GM12872 (cell line): ENCODE data around the gene PRR33.

Source experiments
- CTCF ChIP-seq: IDR thresholded peaks from 3 replicates; pipeline ENCODE4 v1.5.1; 2011; ENCODE audit warnings: low read depth, mild to moderate bottlenecking, low read length, moderate library complexity; ENCODE audit not compliant: insufficient read depth

Gene PRR33

DNA sequence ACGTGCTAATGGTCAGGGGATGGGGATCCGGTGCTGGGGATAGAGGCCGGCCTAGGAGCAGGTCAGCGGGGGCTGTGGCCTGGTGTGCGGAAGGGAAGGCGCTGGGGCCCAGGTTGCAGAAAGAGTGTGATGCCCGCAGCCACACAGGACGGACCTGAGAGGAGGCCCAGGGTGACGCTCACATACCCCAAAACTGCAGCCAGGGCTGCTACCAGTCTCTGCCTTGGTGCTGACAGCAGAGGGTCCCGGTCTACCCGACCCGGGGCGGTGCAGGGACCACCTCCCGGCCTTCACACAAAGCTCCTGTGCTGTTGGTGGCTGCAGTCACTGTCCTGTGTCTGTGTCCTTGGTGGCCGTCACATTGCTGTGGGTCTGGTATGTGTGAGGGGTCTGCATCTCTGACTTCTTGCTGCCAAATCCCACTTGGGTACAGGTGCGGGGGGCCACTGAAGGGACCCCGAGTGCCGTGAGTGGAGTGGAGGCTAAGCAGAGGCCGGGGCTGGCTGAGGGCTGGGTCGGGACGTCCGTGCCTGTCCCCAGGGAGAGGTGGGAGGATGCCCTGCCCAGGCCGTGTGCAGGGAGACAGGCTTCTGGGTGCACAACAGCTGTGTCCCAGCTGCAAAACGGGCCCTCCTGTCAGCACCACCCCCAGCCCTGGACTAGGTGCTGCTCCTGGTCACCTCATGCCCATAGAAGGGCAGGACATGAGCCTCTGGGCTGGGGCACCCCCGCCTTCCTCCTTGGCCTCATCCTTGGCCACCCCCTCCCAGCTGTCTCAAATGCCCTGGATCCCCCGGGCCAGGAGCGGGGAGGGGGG lies 37.4 kb downstream of the PRR33 start:
- no peak for TF ChIP-seq CTCF

DNA sequence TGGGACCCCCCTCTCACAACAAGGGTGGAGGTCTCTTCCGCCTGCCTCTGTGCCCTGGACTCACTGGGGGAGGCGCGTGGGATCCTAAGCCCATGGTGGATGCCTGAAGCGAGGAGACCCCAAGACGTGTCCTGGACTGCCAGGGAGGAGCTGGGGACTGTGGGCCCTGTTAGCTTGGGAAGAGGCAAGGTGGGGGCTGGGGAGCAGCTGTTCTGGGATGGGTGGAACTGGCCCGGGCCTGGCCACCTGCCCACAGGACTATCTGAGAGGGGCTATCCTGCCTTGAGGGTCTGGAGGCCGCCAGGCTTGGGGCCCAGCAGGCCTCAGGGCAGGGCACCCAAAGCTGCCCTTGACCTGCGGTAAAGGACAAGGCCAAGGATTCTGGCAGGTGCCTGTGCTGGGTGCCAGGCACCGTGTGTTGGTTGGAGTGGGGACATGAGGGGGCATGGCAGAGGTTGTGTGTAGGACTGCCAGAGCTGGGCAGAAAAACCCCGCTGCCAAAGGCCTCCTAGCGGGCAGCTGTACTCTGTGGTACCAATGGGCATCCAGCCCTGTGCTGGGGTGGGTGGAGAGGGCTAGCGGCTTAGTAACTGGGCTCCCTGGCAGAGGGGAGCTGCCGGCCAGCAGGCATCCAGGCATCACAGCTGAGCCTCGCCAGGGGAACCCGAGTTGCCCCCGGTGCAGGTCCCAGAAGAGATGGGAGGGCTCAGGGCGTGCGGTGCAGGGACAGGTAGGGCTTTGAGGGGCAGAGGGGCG lies 38.1 kb downstream of the PRR33 start:
- peak; percentile 38; the same call in 2 of the 3 replicates for TF ChIP-seq CTCF

GRCh38 chr11:1852877-1853276 lies 38.8 kb downstream of the PRR33 start, which contains the start of gene LSP1:
Gene LSP1 (plus strand): TSS chr11:1853084. CDS start chr11:1853145, 61 bp downstream.
- no peak for TF ChIP-seq CTCF

DNA sequence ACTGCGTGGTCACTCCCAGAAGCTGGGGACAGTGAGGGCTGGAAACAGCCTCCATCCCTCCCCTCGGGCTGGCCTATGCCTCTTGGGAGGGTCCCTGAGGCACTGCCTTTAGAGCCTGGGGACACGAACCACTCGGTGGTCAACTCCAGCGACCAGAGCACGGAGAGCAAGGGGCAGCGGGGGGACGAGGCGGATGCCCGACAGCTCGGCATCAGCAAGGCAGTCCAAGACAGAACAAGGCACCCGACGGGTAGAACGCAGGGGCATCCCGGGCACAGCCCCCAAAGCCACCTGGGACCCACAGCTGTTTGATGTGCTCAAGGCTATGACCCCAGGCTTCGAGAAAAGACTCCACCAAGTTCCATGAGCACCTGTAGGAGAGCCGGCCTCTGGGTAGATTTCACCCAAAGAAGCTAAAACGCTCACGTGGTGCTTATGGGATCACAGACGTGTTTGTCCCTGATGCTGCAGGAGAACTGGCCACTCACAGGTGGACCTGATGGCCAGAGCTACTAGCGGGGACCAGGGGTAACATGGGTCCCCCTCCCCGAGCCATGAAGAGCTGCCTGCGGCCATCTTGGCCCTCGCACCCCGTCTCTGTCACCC lies 39.3 kb downstream of the PRR33 start:
- TF ChIP-seq CTCF: no peak

GRCh38 chr11:1851468-1852180 lies 40.1 kb downstream of the PRR33 start:
- TF ChIP-seq CTCF: no peak

GRCh38 chr11:1848640-1849430 lies 42.9 kb downstream of the PRR33 start:
- TF ChIP-seq CTCF: no peak
